CD14-positive monocyte (primary cell): ENCODE data around the gene FGGY. TPM values are rescaled to one million over a fixed set of nuclear protein-coding genes. Genes with fewer than 3 reads are reported as not detected.

Source experiments
- DNase-seq, 3 donors: peaks; one replicate each; pipeline ENCODE4 v3.0.0-alpha.2; 2011 to 2022
- H2AFZ ChIP-seq: 2 replicates; pipeline ENCODE4 v1.6.0; 2012; ENCODE audit warnings: mild to moderate bottlenecking, low read depth, low read length, inconsistent platforms; ENCODE audit not compliant: insufficient read depth, poor library complexity, severe bottlenecking
- H3K27ac ChIP-seq, 2 donors: 1 replicate in 1 of 2; 2 replicates in 1 of 2; pipeline ENCODE4 v1.5.1; 2012 to 2013; ENCODE audit warnings: low read length in 2 of 2, control low read depth in 1 of 2, inconsistent platforms in 1 of 2, low read depth in 1 of 2, mild to moderate bottlenecking in 1 of 2
- H3K27me3 ChIP-seq, 2 donors: one replicate each; pipeline versions ENCODE4 v1.6.0 to v1.6.1; 2011 to 2013; ENCODE audit warnings: low read length in 2 of 2; ENCODE audit not compliant: control insufficient read depth in 2 of 2, insufficient read depth in 2 of 2
- H3K36me3 ChIP-seq, 2 donors: replicated peaks in 1 of 2; 1 replicate in 1 of 2; 2 replicates in 1 of 2; pipeline versions ENCODE4 v1.5.1 to v1.6.1; 2012 to 2013; ENCODE audit warnings: low read length in 2 of 2, control low read depth in 1 of 2, inconsistent platforms in 1 of 2, mild to moderate bottlenecking in 1 of 2; ENCODE audit not compliant: insufficient read depth in 2 of 2, control insufficient read depth in 1 of 2
- H3K4me1 ChIP-seq, 2 donors: 1 replicate in 1 of 2; 2 replicates in 1 of 2; pipeline versions ENCODE4 v1.5.1 to v1.6.1; 2012 to 2013; ENCODE audit warnings: low read length in 2 of 2, control low read depth in 1 of 2, inconsistent platforms in 1 of 2, mild to moderate bottlenecking in 1 of 2, moderate library complexity in 1 of 2; ENCODE audit not compliant: insufficient read depth in 2 of 2, control insufficient read depth in 1 of 2
- H3K4me2 ChIP-seq: replicated peaks from 2 replicates; pipeline ENCODE3; 2012; ENCODE audit warnings: low read length, moderate library complexity, mild to moderate bottlenecking; ENCODE audit not compliant: poor library complexity, severe bottlenecking; ENCODE audit errors: extremely low read depth
- H3K4me3 ChIP-seq, 3 experiments: fragments of 200-600 bp in 1 of 3; sonication (generic) in 1 of 3; replicated peaks in 1 of 3; 1 replicate in 2 of 3; 2 replicates in 1 of 3; pipeline ENCODE4 v1.5.1; 2011 to 2013; ENCODE audit warnings: low read length in 3 of 3, mild to moderate bottlenecking in 3 of 3, control low read depth in 2 of 3, low read depth in 2 of 3, inconsistent platforms in 1 of 3, moderate library complexity in 1 of 3
- H3K79me2 ChIP-seq: 2 replicates; pipeline ENCODE4 v1.6.0; 2012; ENCODE audit warnings: mild to moderate bottlenecking, control low read depth, inconsistent platforms, low read length, moderate library complexity; ENCODE audit not compliant: insufficient read depth
- H3K9ac ChIP-seq: 2 replicates; pipeline ENCODE4 v1.6.0; 2017; ENCODE audit warnings: low read length, mild to moderate bottlenecking; ENCODE audit not compliant: insufficient read depth, poor library complexity, severe bottlenecking
- H3K9me3 ChIP-seq, 2 donors: replicated peaks in 1 of 2; 1 replicate in 1 of 2; 2 replicates in 1 of 2; pipeline versions ENCODE4 v1.5.1 to v1.6.1; 2012 to 2013; ENCODE audit warnings: low read length in 2 of 2, control low read depth in 1 of 2; ENCODE audit not compliant: control insufficient read depth in 1 of 2, insufficient read depth in 1 of 2
- H4K20me1 ChIP-seq: 2 replicates; pipeline ENCODE4 v1.6.0; 2012; ENCODE audit warnings: mild to moderate bottlenecking, low read length, control low read depth, moderate library complexity; ENCODE audit not compliant: insufficient read depth
- H3K27ac Mint-ChIP-seq, 7 donors: one replicate each; pipeline ENCODE4 v1.8.0; 2020; ENCODE audit warnings: mild to moderate bottlenecking in 7 of 7, mixed read lengths in 7 of 7, moderate library complexity in 6 of 7, inconsistent platforms in 2 of 7
- H3K27me3 Mint-ChIP-seq, 3 donors: one replicate each; pipeline ENCODE4 v1.8.0; 2021 to 2022; ENCODE audit warnings: low read depth in 3 of 3, mild to moderate bottlenecking in 3 of 3, mixed read lengths in 3 of 3, moderate library complexity in 3 of 3, inconsistent platforms in 1 of 3
- H3K36me3 Mint-ChIP-seq, 2 donors: one replicate each; pipeline ENCODE4 v1.8.0; 2020; ENCODE audit warnings: mixed read lengths in 2 of 2, inconsistent platforms in 1 of 2, mild to moderate bottlenecking in 1 of 2
- H3K4me1 Mint-ChIP-seq: one replicate; pipeline ENCODE4 v1.8.0; 2020; ENCODE audit warnings: mild to moderate bottlenecking, mixed read lengths
- H3K4me3 Mint-ChIP-seq, 2 donors: one replicate each; pipeline ENCODE4 v1.8.0; 2020; ENCODE audit warnings: mild to moderate bottlenecking in 2 of 2, mixed read lengths in 2 of 2, moderate library complexity in 1 of 2
- H3K9me3 Mint-ChIP-seq, 7 donors: one replicate each; pipeline ENCODE4 v1.8.0; 2020 to 2022; ENCODE audit warnings: mixed read lengths in 7 of 7, mild to moderate bottlenecking in 6 of 7, moderate library complexity in 6 of 7, inconsistent platforms in 2 of 7
- WGBS: methylation state at CpG from one replicate; pipeline ENCODE4 v1.1.5; 2013; ENCODE audit warnings: missing lambda C conversion rate; ENCODE audit not compliant: insufficient coverage; 5-methylcytosine and 5-hydroxymethylcytosine counted together
- intact Hi-C, 2 donors: fragments of 100-400 bp; cut with micrococcal nuclease; formaldehyde crosslinking; loops; one replicate each; pipeline versions ENCODE4 v1.15.0 to v1.15.1; 2023
- polyA plus RNA-seq, 3 donors: library from polyadenylated mRNA; depleted of rRNA in 1 of 3; unstranded in 2 of 3; stranded (reverse) in 1 of 3; fragments of 300-500 nt in 2 of 3; fragments of >200 nt in 1 of 3; fragmentation: Illumina TruSeq in 2 of 3; gene quantifications; 1 replicate in 2 of 3; 2 replicates in 1 of 3; pipeline ENCODE4 v1.2.3, GENCODE V29; 2012 to 2021
- TF ChIP-seq, protein P1 (sequence below): fragments of 200-600 bp; IDR thresholded peaks from one replicate; pipeline ENCODE4 v1.8.0; 2022; ENCODE audit warnings: antibody characterized with exemption, mild to moderate bottlenecking

The FGGY gene
- polyA plus RNA-seq, 3 donors: 2.3 to 4.3 (median 2.9) TPM

- Histone ChIP-seq H3K27me3 (no peaks in the 10 kb centered on the region), H3K4me2 (no peak overlapping the region), H4K20me1 (no peaks in the 10 kb centered on the region), H3K4me3 (no peak overlapping the region), H3K27ac (no peak overlapping the region), H3K36me3 (no peaks in the 10 kb centered on the region), H3K9me3 (no peaks in the 10 kb centered on the region), H3K4me1 (no peaks in the 10 kb centered on the region), H3K79me2 (no peaks in the 10 kb centered on the region), H3K9ac (no peak overlapping the region), H2AFZ (no peak overlapping the region)
- intact Hi-C loops: no loop called here
- DNase-seq: no peak
- H3K4me3 Mint-ChIP-seq: no peak overlapping the region
- 100% methylated on average over 1 of the region's 3 CpGs for WGBS
- no peak overlapping the region for H3K27ac Mint-ChIP-seq
- peaks cover 0 to 2% (median 1%) of the 10 kb centered on the region in 3 donors for H3K27me3 Mint-ChIP-seq
- H3K9me3 Mint-ChIP-seq: no peaks in the 10 kb centered on the region
- TF ChIP-seq, protein P1, sequence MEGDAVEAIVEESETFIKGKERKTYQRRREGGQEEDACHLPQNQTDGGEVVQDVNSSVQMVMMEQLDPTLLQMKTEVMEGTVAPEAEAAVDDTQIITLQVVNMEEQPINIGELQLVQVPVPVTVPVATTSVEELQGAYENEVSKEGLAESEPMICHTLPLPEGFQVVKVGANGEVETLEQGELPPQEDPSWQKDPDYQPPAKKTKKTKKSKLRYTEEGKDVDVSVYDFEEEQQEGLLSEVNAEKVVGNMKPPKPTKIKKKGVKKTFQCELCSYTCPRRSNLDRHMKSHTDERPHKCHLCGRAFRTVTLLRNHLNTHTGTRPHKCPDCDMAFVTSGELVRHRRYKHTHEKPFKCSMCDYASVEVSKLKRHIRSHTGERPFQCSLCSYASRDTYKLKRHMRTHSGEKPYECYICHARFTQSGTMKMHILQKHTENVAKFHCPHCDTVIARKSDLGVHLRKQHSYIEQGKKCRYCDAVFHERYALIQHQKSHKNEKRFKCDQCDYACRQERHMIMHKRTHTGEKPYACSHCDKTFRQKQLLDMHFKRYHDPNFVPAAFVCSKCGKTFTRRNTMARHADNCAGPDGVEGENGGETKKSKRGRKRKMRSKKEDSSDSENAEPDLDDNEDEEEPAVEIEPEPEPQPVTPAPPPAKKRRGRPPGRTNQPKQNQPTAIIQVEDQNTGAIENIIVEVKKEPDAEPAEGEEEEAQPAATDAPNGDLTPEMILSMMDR: no peak
- H3K4me1 Mint-ChIP-seq: peaks cover 4% of the 10 kb centered on the region
- no peaks in the 10 kb centered on the region for H3K36me3 Mint-ChIP-seq
Observed at GRCh38 chr1:59388191-59388590, 91.3 kb downstream of the FGGY start.

DNA sequence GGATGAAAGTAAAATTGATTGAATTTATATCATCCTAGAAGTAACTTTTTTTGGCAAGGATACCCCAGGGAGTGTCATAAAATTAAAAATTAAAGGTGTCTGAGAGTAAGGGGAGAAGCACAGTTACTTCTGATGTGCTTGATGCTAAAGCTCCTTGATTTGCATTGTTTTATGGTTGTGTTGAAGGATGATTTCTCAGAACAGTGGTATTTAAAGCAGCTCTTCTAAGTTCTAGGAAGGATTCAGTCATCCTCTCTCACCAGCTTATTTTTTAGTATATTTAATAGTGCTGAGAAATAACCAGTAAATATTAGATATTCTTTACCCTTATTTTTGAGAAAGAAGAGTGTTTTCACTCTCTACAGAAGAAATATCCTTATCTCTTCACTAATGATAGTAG lies 93.0 kb downstream of the FGGY start:
- intact Hi-C loops: no loop called here
- Histone ChIP-seq H3K4me1 (no peaks in the 10 kb centered on the region), H3K79me2 (no peaks in the 10 kb centered on the region), H3K4me2 (no peak overlapping the region), H2AFZ (no peak overlapping the region), H3K27ac (no peak overlapping the region), H3K36me3 (no peaks in the 10 kb centered on the region), H3K9me3 (no peaks in the 10 kb centered on the region), H4K20me1 (no peaks in the 10 kb centered on the region), H3K27me3 (no peaks in the 10 kb centered on the region), H3K9ac (no peak overlapping the region), H3K4me3 (no peak overlapping the region)
- peaks cover 0 to 1% (median 0%) of the 10 kb centered on the region in 3 donors for H3K27me3 Mint-ChIP-seq
- peaks cover 4% of the 10 kb centered on the region for H3K4me1 Mint-ChIP-seq
- DNase-seq: no peak
- no peaks in the 10 kb centered on the region for H3K9me3 Mint-ChIP-seq
- H3K36me3 Mint-ChIP-seq: no peaks in the 10 kb centered on the region
- peak overlapping the region in 1 of 7 donors; percentile 37 for H3K27ac Mint-ChIP-seq
- H3K4me3 Mint-ChIP-seq: no peak overlapping the region
- TF ChIP-seq, protein P1: no peak
